PC-9 (cell line): ENCODE data around the gene C1orf74. TPM values are rescaled to one million over a fixed set of nuclear protein-coding genes. Genes with fewer than 3 reads are reported as not detected.
A peak's percentile ranks its signal among the peaks of the same experiment; 100 is the strongest.

Source experiments
- BruUV-seq: library from RNA; stranded (reverse); fragments of 400-500 nt; replicated peaks from 2 replicates; lab custom pipeline; 2021; lab: Mats Ljungman, UMichigan
- CTCF ChIA-PET: fragments of 300-600 bp; sonication (Branson Sonifier 250); formaldehyde crosslinking; loops from one replicate; lab custom pipeline; 2022; ENCODE audit warnings: antibody characterized with exemption; lab: Charles Lee
- POLR2A ChIA-PET: fragments of 300-600 bp; sonication (Branson Sonifier 250); formaldehyde crosslinking; loops from one replicate; lab custom pipeline; 2022; ENCODE audit warnings: antibody characterized with exemption; ENCODE audit not compliant: unreplicated experiment; lab: Charles Lee
- DNase-seq, 2 experiments: peaks; one replicate each; pipeline versions ENCODE4 v3.0.0 to v3.0.0-alpha.2; 2015 to 2022; ENCODE audit warnings: mixed read lengths in 1 of 2
- H2AFZ ChIP-seq: fragments of 200-600 bp; sonication (generic); 2 replicates; pipeline ENCODE4 v1.8.1; 2017; ENCODE audit warnings: antibody characterized with exemption
- H3F3A ChIP-seq: fragments of 200-600 bp; sonication (generic); 2 replicates; pipeline ENCODE4 v1.8.1; 2017; ENCODE audit warnings: antibody characterized with exemption, mild to moderate bottlenecking, low read depth; ENCODE audit not compliant: insufficient read depth
- H3K27ac ChIP-seq: fragments of 200-600 bp; sonication (generic); 2 replicates; pipeline ENCODE4 v1.6.1; 2016; ENCODE audit warnings: mixed run types
- H3K27me3 ChIP-seq: fragments of 200-600 bp; sonication (generic); 2 replicates; pipeline ENCODE4 v1.6.1; 2016; ENCODE audit warnings: low read depth, mixed run types; ENCODE audit not compliant: insufficient read depth
- H3K36me3 ChIP-seq: fragments of 200-600 bp; sonication (generic); 2 replicates; pipeline ENCODE4 v1.6.1; 2016; ENCODE audit warnings: low read depth, mixed run types
- H3K4me1 ChIP-seq: fragments of 200-600 bp; sonication (generic); replicated peaks from 2 replicates; pipeline ENCODE4 v1.6.1; 2016; ENCODE audit warnings: mixed run types; ENCODE audit not compliant: insufficient read depth
- H3K4me2 ChIP-seq: fragments of 200-600 bp; sonication (generic); 2 replicates; pipeline ENCODE4 v1.6.1; 2017; ENCODE audit warnings: mixed run types
- H3K4me3 ChIP-seq: fragments of 200-600 bp; sonication (generic); 2 replicates; pipeline ENCODE4 v1.6.1; 2016; ENCODE audit warnings: mixed run types
- H3K79me2 ChIP-seq: fragments of 200-600 bp; sonication (generic); 2 replicates; pipeline ENCODE4 v1.6.1; 2017; ENCODE audit warnings: low read depth, mixed run types
- H3K9me2 ChIP-seq: fragments of 200-600 bp; sonication (generic); 2 replicates; pipeline ENCODE4 v1.8.1; 2017; ENCODE audit warnings: mild to moderate bottlenecking; ENCODE audit not compliant: insufficient read depth
- H3K9me3 ChIP-seq: fragments of 200-600 bp; sonication (generic); 2 replicates; pipeline ENCODE4 v1.8.1; 2016; ENCODE audit warnings: low read depth; ENCODE audit not compliant: insufficient read depth
- H4K20me1 ChIP-seq: fragments of 200-600 bp; sonication (generic); 2 replicates; pipeline ENCODE4 v1.8.1; 2017; ENCODE audit not compliant: insufficient read depth
- CTCF ChIP-seq: fragments of 200-600 bp; sonication (generic); conservative IDR thresholded peaks from 2 replicates; pipeline ENCODE4 v1.6.1; 2017; ENCODE audit warnings: mixed run types, antibody characterized with exemption, mild to moderate bottlenecking, moderate library complexity
- EZH2 ChIP-seq: fragments of 200-600 bp; sonication (generic); IDR thresholded peaks from 2 replicates; pipeline ENCODE4 v1.8.0; 2017; ENCODE audit warnings: antibody characterized with exemption, low read depth
- intact Hi-C: fragments of 100-400 bp; cut with micrococcal nuclease; formaldehyde crosslinking; loops from one replicate; pipeline ENCODE4 v1.10.0; 2022; ENCODE audit not compliant: unreplicated experiment
- total RNA-seq: library from RNA; stranded (reverse); gene quantifications from 2 replicates; pipeline ENCODE4 v1.2.3, GENCODE V29; 2021

The C1orf74 gene
- total RNA-seq, 1 experiment from 2014 or later, result 5.0 TPM

- no TSS peak for BruUV-seq
- intact Hi-C loops, result no loop called here
- Histone ChIP-seq H4K20me1 (no peaks in the 10 kb centered on the region), H3K36me3 (peaks cover 43% of the 10 kb centered on the region), H3K9me2 (no peaks in the 10 kb centered on the region), H3K27ac (no peak overlapping the region), H3K4me1 (no peaks in the 10 kb centered on the region), H3F3A (peaks cover 1% of the 10 kb centered on the region; the same call in 1 of the 2 replicates), H3K4me2 (no peak overlapping the region), H3K79me2 (no peaks in the 10 kb centered on the region), H3K9me3 (no peaks in the 10 kb centered on the region), H3K4me3 (no peak overlapping the region), H3K27me3 (no peaks in the 10 kb centered on the region), H2AFZ (no peak overlapping the region)
- no peak for DNase-seq
- CTCF ChIA-PET, result no interaction called here
- TF ChIP-seq EZH2 (no peak), CTCF (no peak)
- POLR2A ChIA-PET, result no interaction called here
These were observed 6.2 kb upstream of the C1orf74 start for GRCh38 chr1:209790286-209791193.

- H3K79me2 ChIP-seq, result no peaks in the 10 kb centered on the region
- no peak overlapping the region for H3K4me3 ChIP-seq
- H3K27ac ChIP-seq, result no peak overlapping the region
- peaks cover 4% of the 10 kb centered on the region; the same call in 1 of the 2 replicates for H3K9me3 ChIP-seq
- peaks cover 39% of the 10 kb centered on the region for H3K36me3 ChIP-seq
- no peaks in the 10 kb centered on the region for H4K20me1 ChIP-seq
- no peak overlapping the region for H2AFZ ChIP-seq
- no peak overlapping the region for H3K4me2 ChIP-seq
- intact Hi-C loops, result no loop called here
- no peak for DNase-seq
- H3K9me2 ChIP-seq, result no peaks in the 10 kb centered on the region
- no peaks in the 10 kb centered on the region for H3K27me3 ChIP-seq
- no peak for TF ChIP-seq CTCF
- TF ChIP-seq EZH2, result no peak
- POLR2A ChIA-PET, result no interaction called here
- CTCF ChIA-PET, result no interaction called here
- peaks cover 7% of the 10 kb centered on the region for H3K4me1 ChIP-seq
- BruUV-seq, result no TSS peak
- peaks cover 11% of the 10 kb centered on the region; the same call in 1 of the 2 replicates for H3F3A ChIP-seq
These were observed 4.9 kb upstream of the C1orf74 start for GRCh38 chr1:209789245-209789644.

- peaks cover 4% of the 10 kb centered on the region; the same call in 1 of the 2 replicates for H3K9me3 ChIP-seq
- ChIA-PET POLR2A (interaction anchor here (0.5 to 0.6 kb wide), 2 partner anchors 18 to 24 kb away, joined by 3 to 8 read pairs; no protein-coding TSS in a partner anchor), CTCF (no interaction called here)
- no peak overlapping the region for H2AFZ ChIP-seq
- no peak overlapping the region for H3K4me3 ChIP-seq
- H3K36me3 ChIP-seq, result peaks cover 29% of the 10 kb centered on the region
- no peaks in the 10 kb centered on the region for H3K27me3 ChIP-seq
- H3K79me2 ChIP-seq, result peaks cover 17% of the 10 kb centered on the region
- H4K20me1 ChIP-seq, result no peaks in the 10 kb centered on the region
- intact Hi-C loops, result no loop called here
- TF ChIP-seq CTCF (no peak), EZH2 (no peak)
- H3K4me2 ChIP-seq, result no peak overlapping the region
- peak; percentile 50 to 83 for DNase-seq
- no peaks in the 10 kb centered on the region for H3K9me2 ChIP-seq
- H3K27ac ChIP-seq, result no peak overlapping the region
- peaks cover 14% of the 10 kb centered on the region for H3K4me1 ChIP-seq
- H3F3A ChIP-seq, result peaks cover 11% of the 10 kb centered on the region; the same call in 1 of the 2 replicates
- BruUV-seq, result no TSS peak
These were observed 3.2 kb upstream of the C1orf74 start for GRCh38 chr1:209787551-209787950.
